ENCODE measurements around the gene PTRHD1. TPM values are rescaled to one million over a fixed set of nuclear protein-coding genes. Genes with fewer than 3 reads are reported as not detected.

The PTRHD1 gene
- total RNA-seq, 1 experiment from 2014 or later, result 35.1 TPM

DNA sequence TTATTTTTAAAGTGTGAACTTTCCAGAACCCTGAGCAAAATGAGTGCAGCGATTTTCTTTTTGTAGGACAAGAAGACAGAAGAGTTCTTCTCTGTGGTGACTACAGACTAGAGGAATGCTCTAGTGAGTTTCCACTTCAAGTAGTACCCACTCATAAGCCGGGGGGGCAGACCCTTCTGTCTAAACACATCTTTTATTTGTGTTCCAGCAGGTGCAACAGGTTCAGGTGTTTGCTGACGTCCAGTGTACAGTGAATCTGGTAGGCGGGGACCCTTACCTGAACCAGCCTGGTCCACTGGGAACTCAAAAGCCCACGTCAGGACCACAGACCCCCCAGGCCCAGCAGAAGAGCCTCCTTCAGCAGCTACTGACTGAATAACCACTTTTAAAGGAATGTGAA, 25.2 kb downstream of the PTRHD1 start:
- BruUV-seq (replicated peaks), result no TSS peak

GRCh38 chr2:24766609-24767008, 26.6 kb downstream of the PTRHD1 start:
- Mint-ChIP-seq H3K27ac (ENCODE audit: low read depth, unreplicated experiment) (no peak overlapping the region), H3K9me3 (ENCODE audit: unreplicated experiment) (no peaks in the 10 kb centered on the region), H3K4me3 (ENCODE audit: unreplicated experiment) (no peak overlapping the region), H3K4me1 (ENCODE audit: insufficient read depth, unreplicated experiment) (no peaks in the 10 kb centered on the region), H3K36me3 (ENCODE audit: insufficient read depth, unreplicated experiment) (peaks cover 34% of the 10 kb centered on the region), H3K27me3 (ENCODE audit: insufficient read depth, unreplicated experiment) (no peaks in the 10 kb centered on the region)
- POLR2A ChIA-PET, result no interaction called here
- CTCF ChIA-PET, result no interaction called here
- BruUV-seq (replicated peaks), result no TSS peak
- intact Hi-C loops (cut with micrococcal nuclease), result no loop called here
- TF ChIP-seq, protein P1, sequence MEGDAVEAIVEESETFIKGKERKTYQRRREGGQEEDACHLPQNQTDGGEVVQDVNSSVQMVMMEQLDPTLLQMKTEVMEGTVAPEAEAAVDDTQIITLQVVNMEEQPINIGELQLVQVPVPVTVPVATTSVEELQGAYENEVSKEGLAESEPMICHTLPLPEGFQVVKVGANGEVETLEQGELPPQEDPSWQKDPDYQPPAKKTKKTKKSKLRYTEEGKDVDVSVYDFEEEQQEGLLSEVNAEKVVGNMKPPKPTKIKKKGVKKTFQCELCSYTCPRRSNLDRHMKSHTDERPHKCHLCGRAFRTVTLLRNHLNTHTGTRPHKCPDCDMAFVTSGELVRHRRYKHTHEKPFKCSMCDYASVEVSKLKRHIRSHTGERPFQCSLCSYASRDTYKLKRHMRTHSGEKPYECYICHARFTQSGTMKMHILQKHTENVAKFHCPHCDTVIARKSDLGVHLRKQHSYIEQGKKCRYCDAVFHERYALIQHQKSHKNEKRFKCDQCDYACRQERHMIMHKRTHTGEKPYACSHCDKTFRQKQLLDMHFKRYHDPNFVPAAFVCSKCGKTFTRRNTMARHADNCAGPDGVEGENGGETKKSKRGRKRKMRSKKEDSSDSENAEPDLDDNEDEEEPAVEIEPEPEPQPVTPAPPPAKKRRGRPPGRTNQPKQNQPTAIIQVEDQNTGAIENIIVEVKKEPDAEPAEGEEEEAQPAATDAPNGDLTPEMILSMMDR (IDR thresholded peaks at IDR 0.05; ENCODE audit: unreplicated experiment), result no peak
- DNase-seq (ENCODE audit: unreplicated experiment), result no peak

More for the DNA sequence above, 25.2 kb downstream of the PTRHD1 start:
- no peak overlapping the region for H3K4me3 Mint-ChIP-seq (ENCODE audit: unreplicated experiment)
- H3K36me3 Mint-ChIP-seq (ENCODE audit: insufficient read depth, unreplicated experiment), result peaks cover 34% of the 10 kb centered on the region
- H3K27me3 Mint-ChIP-seq (ENCODE audit: insufficient read depth, unreplicated experiment), result no peaks in the 10 kb centered on the region
- H3K4me1 Mint-ChIP-seq (ENCODE audit: insufficient read depth, unreplicated experiment), result no peaks in the 10 kb centered on the region
- DNase-seq (ENCODE audit: unreplicated experiment), result no peak
- no peak overlapping the region for H3K27ac Mint-ChIP-seq (ENCODE audit: low read depth, unreplicated experiment)
- intact Hi-C loops (cut with micrococcal nuclease), result no loop called here
- TF ChIP-seq, protein P1 (IDR thresholded peaks at IDR 0.05; ENCODE audit: unreplicated experiment), result no peak
- ChIA-PET POLR2A (no interaction called here), CTCF (interaction anchor here (0.6 to 0.9 kb wide), 2 partner anchors 9 to 16 kb away, joined by 3 to 4 read pairs; no protein-coding TSS in a partner anchor)
- H3K9me3 Mint-ChIP-seq (ENCODE audit: unreplicated experiment), result no peaks in the 10 kb centered on the region

- intact Hi-C loops (cut with micrococcal nuclease), result no loop called here
- DNase-seq (ENCODE audit: unreplicated experiment), result no peak
- no peak overlapping the region for H3K27ac Mint-ChIP-seq (ENCODE audit: low read depth, unreplicated experiment)
- TF ChIP-seq, protein P1 (IDR thresholded peaks at IDR 0.05; ENCODE audit: unreplicated experiment), result no peak
- H3K9me3 Mint-ChIP-seq (ENCODE audit: unreplicated experiment), result no peaks in the 10 kb centered on the region
- H3K36me3 Mint-ChIP-seq (ENCODE audit: insufficient read depth, unreplicated experiment), result peaks cover 24% of the 10 kb centered on the region
- no peaks in the 10 kb centered on the region for H3K4me1 Mint-ChIP-seq (ENCODE audit: insufficient read depth, unreplicated experiment)
- ChIA-PET CTCF (no interaction called here), POLR2A (no interaction called here)
- H3K4me3 Mint-ChIP-seq (ENCODE audit: unreplicated experiment), result no peak overlapping the region
- H3K27me3 Mint-ChIP-seq (ENCODE audit: insufficient read depth, unreplicated experiment), result no peaks in the 10 kb centered on the region
- BruUV-seq (replicated peaks), result no TSS peak
Measured at GRCh38 chr2:24763843-24764242, 29.3 kb downstream of the PTRHD1 start.

GRCh38 chr2:24762518-24762917, 30.7 kb downstream of the PTRHD1 start:
- ChIA-PET POLR2A (interaction anchor here (1.0 kb wide), 1 partner anchor 271 kb away, joined by 3 read pairs; the partner anchor contains the start of gene NCOA1), CTCF (no interaction called here)
- no peaks in the 10 kb centered on the region for H3K9me3 Mint-ChIP-seq (ENCODE audit: unreplicated experiment)
- peaks cover 31% of the 10 kb centered on the region for H3K36me3 Mint-ChIP-seq (ENCODE audit: insufficient read depth, unreplicated experiment)
- no peak overlapping the region for H3K27ac Mint-ChIP-seq (ENCODE audit: low read depth, unreplicated experiment)
- DNase-seq (ENCODE audit: unreplicated experiment), result no peak
- no peak overlapping the region for H3K4me3 Mint-ChIP-seq (ENCODE audit: unreplicated experiment)
- H3K27me3 Mint-ChIP-seq (ENCODE audit: insufficient read depth, unreplicated experiment), result no peaks in the 10 kb centered on the region
- TF ChIP-seq, protein P1 (IDR thresholded peaks at IDR 0.05; ENCODE audit: unreplicated experiment), result no peak
- intact Hi-C loops (cut with micrococcal nuclease), result no loop called here
- BruUV-seq (replicated peaks), result no TSS peak
- H3K4me1 Mint-ChIP-seq (ENCODE audit: insufficient read depth, unreplicated experiment), result no peaks in the 10 kb centered on the region

All from MCF 10A (cell line).